ENCODE data around the gene ARHGAP26.
A peak's percentile ranks its signal among the peaks of the same experiment; 100 is the strongest.

The ARHGAP26 gene

DNA sequence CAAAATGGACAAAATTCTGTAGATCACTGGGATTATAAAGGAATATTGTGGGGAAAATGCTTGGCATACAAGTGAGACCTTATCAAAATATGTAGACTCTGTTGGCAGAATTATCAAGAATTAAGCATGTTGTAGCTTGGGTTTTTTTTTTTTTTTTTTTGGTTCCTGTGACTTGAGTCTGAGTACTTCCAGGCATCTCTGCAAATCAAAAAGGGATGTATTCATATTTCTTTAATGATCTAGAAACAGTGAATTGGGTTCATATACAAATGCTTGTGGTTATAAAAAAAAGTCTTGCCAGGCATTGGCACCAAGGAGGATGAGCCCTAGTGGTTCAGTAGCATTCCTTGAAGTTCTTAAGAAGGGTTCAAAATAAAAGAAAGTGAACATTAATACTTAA, 292.2 kb downstream of the ARHGAP26 start:
- no peak for DNase-seq (ENCODE audit: low spot score)
- CTCF ChIA-PET: interaction anchor here (0.6 kb wide), 1 partner anchor 116 kb away, joined by 3 read pairs; no protein-coding TSS in a partner anchor
- POLR2A ChIA-PET (ENCODE audit: low non-redundant PET): no interaction called here
- TF ChIP-seq, protein P1, sequence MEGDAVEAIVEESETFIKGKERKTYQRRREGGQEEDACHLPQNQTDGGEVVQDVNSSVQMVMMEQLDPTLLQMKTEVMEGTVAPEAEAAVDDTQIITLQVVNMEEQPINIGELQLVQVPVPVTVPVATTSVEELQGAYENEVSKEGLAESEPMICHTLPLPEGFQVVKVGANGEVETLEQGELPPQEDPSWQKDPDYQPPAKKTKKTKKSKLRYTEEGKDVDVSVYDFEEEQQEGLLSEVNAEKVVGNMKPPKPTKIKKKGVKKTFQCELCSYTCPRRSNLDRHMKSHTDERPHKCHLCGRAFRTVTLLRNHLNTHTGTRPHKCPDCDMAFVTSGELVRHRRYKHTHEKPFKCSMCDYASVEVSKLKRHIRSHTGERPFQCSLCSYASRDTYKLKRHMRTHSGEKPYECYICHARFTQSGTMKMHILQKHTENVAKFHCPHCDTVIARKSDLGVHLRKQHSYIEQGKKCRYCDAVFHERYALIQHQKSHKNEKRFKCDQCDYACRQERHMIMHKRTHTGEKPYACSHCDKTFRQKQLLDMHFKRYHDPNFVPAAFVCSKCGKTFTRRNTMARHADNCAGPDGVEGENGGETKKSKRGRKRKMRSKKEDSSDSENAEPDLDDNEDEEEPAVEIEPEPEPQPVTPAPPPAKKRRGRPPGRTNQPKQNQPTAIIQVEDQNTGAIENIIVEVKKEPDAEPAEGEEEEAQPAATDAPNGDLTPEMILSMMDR (conservative IDR thresholded peaks at IDR 0.05; ENCODE audit: low read depth): no peak
- H3K27ac ChIP-seq: no peak overlapping the region

GRCh38 chr5:143063175-143063970, 293.2 kb downstream of the ARHGAP26 start:
- CTCF ChIA-PET: interaction anchor here (0.6 to 0.7 kb wide), 2 partner anchors 48 to 176 kb away, joined by 3 to 4 read pairs; no protein-coding TSS in a partner anchor
- TF ChIP-seq, protein P1 (conservative IDR thresholded peaks at IDR 0.05; ENCODE audit: low read depth): no peak
- POLR2A ChIA-PET (ENCODE audit: low non-redundant PET): interaction anchor here (0.7 kb wide), 1 partner anchor 25 kb away, joined by 7 read pairs; no protein-coding TSS in a partner anchor
- H3K27ac ChIP-seq: no peak overlapping the region
- DNase-seq (ENCODE audit: low spot score): no peak

DNA sequence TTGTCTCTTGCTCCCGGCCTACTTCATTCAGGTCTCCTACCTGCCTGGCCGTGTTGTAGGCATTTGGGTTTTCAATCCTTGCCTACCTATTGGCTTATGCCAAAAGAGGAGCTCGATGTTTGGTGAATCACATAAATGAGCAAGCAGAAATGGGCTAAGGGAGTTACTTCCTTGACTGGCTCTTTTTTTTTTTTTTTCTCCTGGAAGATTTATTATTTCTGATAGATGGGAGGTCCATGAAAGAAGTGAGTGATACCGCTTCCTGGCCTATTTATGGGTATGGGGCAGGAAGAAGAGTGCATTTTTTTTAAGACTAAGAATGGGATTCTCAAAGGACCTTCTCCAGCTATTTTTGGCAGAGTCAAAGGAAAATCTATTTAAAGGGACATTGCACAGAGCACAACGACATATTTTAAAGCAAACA, 294.1 kb downstream of the ARHGAP26 start:
- ChIA-PET CTCF (interaction anchor here (0.6 to 0.8 kb wide), 3 partner anchors 47 to 339 kb away, joined by 3 to 4 read pairs (median 4); partner anchors contain the start of gene NR3C1), POLR2A (ENCODE audit: low non-redundant PET) (interaction anchor here (0.7 kb wide), 1 partner anchor 26 kb away, joined by 7 read pairs; no protein-coding TSS in a partner anchor)
- no peak overlapping the region for H3K27ac ChIP-seq
- TF ChIP-seq, protein P1 (conservative IDR thresholded peaks at IDR 0.05; ENCODE audit: low read depth): no peak
- DNase-seq (ENCODE audit: low spot score): peak; percentile 32

GRCh38 chr5:143064676-143065075, 294.5 kb downstream of the ARHGAP26 start:
- no peak overlapping the region for H3K27ac ChIP-seq
- ChIA-PET CTCF (interaction anchor here (0.8 kb wide), 1 partner anchor 339 kb away, joined by 4 read pairs; the partner anchor contains the start of gene NR3C1), POLR2A (ENCODE audit: low non-redundant PET) (no interaction called here)
- TF ChIP-seq, protein P1 (conservative IDR thresholded peaks at IDR 0.05; ENCODE audit: low read depth): no peak
- DNase-seq (ENCODE audit: low spot score): no peak

DNA sequence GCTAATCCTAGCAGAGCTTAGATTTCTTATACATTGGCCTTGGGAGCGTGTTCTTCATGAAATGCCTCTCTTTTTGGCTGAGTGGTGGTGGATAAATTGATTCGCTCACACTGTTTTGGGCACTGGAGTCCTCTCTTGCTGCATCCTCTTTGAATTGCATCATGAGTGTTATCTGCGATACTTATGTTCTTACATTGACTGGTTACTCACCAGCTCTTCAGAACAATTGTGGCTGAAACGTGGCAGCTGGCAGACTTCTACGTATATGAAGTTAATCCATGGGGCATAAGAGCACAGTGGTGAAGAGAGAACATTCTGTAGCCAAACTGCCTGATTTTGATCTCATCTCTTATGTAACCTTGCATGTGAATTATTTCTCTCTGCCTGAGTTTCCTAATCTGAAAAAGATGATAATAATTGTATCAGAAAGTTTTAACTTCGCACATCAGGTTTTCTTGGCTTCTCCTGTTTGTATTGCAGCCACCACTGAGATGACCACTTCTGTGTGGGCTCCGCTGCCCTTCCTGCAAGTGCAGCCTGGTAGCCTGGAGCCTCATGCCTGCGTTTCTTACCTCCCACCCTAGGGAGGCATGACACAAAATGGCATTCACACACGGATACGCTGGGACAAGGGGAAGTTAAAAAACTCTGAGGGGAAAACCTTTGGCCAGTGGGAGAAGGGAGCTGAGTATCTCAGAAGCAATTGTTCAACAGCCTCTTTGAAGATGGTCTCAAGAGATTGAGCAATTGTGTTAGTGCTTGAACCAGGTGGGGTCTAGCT, 295.2 kb downstream of the ARHGAP26 start:
- CTCF ChIA-PET: interaction anchor here (0.8 kb wide), 1 partner anchor 338 kb away, joined by 4 read pairs; the partner anchor contains the start of gene NR3C1
- no peak overlapping the region for H3K27ac ChIP-seq
- no peak for DNase-seq (ENCODE audit: low spot score)
- TF ChIP-seq, protein P1 (conservative IDR thresholded peaks at IDR 0.05; ENCODE audit: low read depth): no peak
- POLR2A ChIA-PET (ENCODE audit: low non-redundant PET): no interaction called here

GRCh38 chr5:143065996-143066522, 295.9 kb downstream of the ARHGAP26 start:
- H3K27ac ChIP-seq: no peak overlapping the region
- POLR2A ChIA-PET (ENCODE audit: low non-redundant PET): no interaction called here
- TF ChIP-seq, protein P1 (conservative IDR thresholded peaks at IDR 0.05; ENCODE audit: low read depth): no peak
- no peak for DNase-seq (ENCODE audit: low spot score)
- CTCF ChIA-PET: no interaction called here
